DOHH2 (cell line): Measurements from ENCODE around the gene SPTLC2.

Source experiments
- H3F3A ChIP-seq: fragments of 200-600 bp; sonication (generic), shearing (Covaris generic); 2 replicates; pipeline ENCODE4 v1.6.0; 2016; ENCODE audit warnings: antibody characterized with exemption, mild to moderate bottlenecking; ENCODE audit not compliant: control insufficient read depth, insufficient read depth
- H3K27ac ChIP-seq: fragments of 200-600 bp; sonication (generic); 2 replicates; pipeline ENCODE4 v1.5.1; 2014; ENCODE audit warnings: low read depth, mild to moderate bottlenecking, low read length, moderate library complexity
- H3K27me3 ChIP-seq: fragments of 200-600 bp; sonication (generic); 2 replicates; pipeline ENCODE4 v1.6.1; 2014; ENCODE audit warnings: mild to moderate bottlenecking, low read length, mixed read lengths; ENCODE audit not compliant: control insufficient read depth
- H3K36me3 ChIP-seq: fragments of 200-600 bp; sonication (generic); 2 replicates; pipeline ENCODE4 v1.6.1; 2014; ENCODE audit warnings: mild to moderate bottlenecking, low read length, moderate library complexity, mixed read lengths; ENCODE audit not compliant: control insufficient read depth
- H3K4me1 ChIP-seq: fragments of 200-600 bp; sonication (generic); 2 replicates; pipeline ENCODE4 v1.6.1; 2014; ENCODE audit warnings: mild to moderate bottlenecking, low read length, mixed read lengths; ENCODE audit not compliant: control insufficient read depth
- H3K4me2 ChIP-seq: fragments of 200-600 bp; sonication (generic); 2 replicates; pipeline ENCODE4 v1.6.0; 2014; ENCODE audit warnings: mild to moderate bottlenecking, low read length, moderate library complexity
- H3K4me3 ChIP-seq: fragments of 200-600 bp; sonication (generic); 2 replicates; pipeline ENCODE4 v1.5.1; 2014; ENCODE audit warnings: mild to moderate bottlenecking, low read length, mixed read lengths
- H3K79me2 ChIP-seq: fragments of 200-600 bp; sonication (generic); 2 replicates; pipeline ENCODE4 v1.6.1; 2014; ENCODE audit warnings: mild to moderate bottlenecking, low read length, mixed read lengths; ENCODE audit not compliant: control insufficient read depth
- H3K9me2 ChIP-seq: fragments of 200-600 bp; sonication (generic); replicated peaks from 2 replicates; pipeline ENCODE4 v1.6.1; 2014; ENCODE audit warnings: mild to moderate bottlenecking, low read length, mixed read lengths; ENCODE audit not compliant: control insufficient read depth
- H3K9me3 ChIP-seq: fragments of 200-600 bp; sonication (generic); 2 replicates; pipeline ENCODE4 v1.6.1; 2014; ENCODE audit warnings: antibody characterized with exemption, low read length, mixed read lengths; ENCODE audit not compliant: control insufficient read depth, insufficient read depth
- H4K20me1 ChIP-seq: fragments of 200-600 bp; sonication (generic); 2 replicates; pipeline ENCODE4 v1.6.0; 2014; ENCODE audit warnings: low read depth, mild to moderate bottlenecking, antibody characterized with exemption, low read length, moderate library complexity; ENCODE audit not compliant: control insufficient read depth, insufficient read depth
- EZH2phosphoT487 ChIP-seq: fragments of 200-600 bp; sonication (generic); IDR thresholded peaks from 2 replicates; pipeline ENCODE4 v1.6.1; 2017; ENCODE audit warnings: borderline replicate concordance, mild to moderate bottlenecking, antibody characterized with exemption, low read length, moderate library complexity, mixed read lengths
- TF ChIP-seq, protein P1 (sequence below): fragments of 200-600 bp; sonication (generic); IDR thresholded peaks from one replicate; pipeline ENCODE4 v1.5.1; 2014; ENCODE audit warnings: antibody characterized with exemption, mild to moderate bottlenecking, low read depth, low read length; ENCODE audit not compliant: poor library complexity, severe bottlenecking

The SPTLC2 gene

DNA sequence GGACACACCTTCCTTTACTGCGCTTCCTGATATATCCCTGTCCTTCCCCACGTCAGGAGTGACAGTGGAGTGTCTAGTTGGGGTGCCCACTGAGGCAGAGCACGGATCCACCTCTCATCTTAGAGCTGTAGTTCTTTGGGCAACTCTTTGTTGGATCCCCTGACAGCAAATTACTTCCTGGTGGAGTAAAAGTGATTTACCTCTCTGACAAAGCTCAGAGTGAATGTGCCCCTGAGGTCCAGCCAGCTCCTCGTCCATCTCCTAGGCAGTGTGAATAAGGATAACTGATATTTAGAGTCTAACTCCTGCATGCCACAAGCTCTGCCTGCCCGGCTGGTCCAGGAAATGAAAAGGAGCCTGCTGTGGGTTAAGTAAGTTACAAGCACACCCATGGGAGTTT, 142.5 kb downstream of the SPTLC2 start:
- TF ChIP-seq EZH2phosphoT487, result no peak
- TF ChIP-seq, protein P1, sequence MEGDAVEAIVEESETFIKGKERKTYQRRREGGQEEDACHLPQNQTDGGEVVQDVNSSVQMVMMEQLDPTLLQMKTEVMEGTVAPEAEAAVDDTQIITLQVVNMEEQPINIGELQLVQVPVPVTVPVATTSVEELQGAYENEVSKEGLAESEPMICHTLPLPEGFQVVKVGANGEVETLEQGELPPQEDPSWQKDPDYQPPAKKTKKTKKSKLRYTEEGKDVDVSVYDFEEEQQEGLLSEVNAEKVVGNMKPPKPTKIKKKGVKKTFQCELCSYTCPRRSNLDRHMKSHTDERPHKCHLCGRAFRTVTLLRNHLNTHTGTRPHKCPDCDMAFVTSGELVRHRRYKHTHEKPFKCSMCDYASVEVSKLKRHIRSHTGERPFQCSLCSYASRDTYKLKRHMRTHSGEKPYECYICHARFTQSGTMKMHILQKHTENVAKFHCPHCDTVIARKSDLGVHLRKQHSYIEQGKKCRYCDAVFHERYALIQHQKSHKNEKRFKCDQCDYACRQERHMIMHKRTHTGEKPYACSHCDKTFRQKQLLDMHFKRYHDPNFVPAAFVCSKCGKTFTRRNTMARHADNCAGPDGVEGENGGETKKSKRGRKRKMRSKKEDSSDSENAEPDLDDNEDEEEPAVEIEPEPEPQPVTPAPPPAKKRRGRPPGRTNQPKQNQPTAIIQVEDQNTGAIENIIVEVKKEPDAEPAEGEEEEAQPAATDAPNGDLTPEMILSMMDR, result no peak
- Histone ChIP-seq H3K4me1 (no peaks in the 10 kb centered on the region), H3K36me3 (peaks cover 9% of the 10 kb centered on the region), H3K27ac (no peak overlapping the region), H3K4me2 (no peak overlapping the region), H3K9me3 (no peaks in the 10 kb centered on the region), H4K20me1 (no peaks in the 10 kb centered on the region), H3K4me3 (no peak overlapping the region), H3F3A (peaks cover 17% of the 10 kb centered on the region), H3K79me2 (no peaks in the 10 kb centered on the region), H3K9me2 (no peaks in the 10 kb centered on the region), H3K27me3 (peaks cover 3% of the 10 kb centered on the region; the same call in 1 of the 2 replicates)

DNA sequence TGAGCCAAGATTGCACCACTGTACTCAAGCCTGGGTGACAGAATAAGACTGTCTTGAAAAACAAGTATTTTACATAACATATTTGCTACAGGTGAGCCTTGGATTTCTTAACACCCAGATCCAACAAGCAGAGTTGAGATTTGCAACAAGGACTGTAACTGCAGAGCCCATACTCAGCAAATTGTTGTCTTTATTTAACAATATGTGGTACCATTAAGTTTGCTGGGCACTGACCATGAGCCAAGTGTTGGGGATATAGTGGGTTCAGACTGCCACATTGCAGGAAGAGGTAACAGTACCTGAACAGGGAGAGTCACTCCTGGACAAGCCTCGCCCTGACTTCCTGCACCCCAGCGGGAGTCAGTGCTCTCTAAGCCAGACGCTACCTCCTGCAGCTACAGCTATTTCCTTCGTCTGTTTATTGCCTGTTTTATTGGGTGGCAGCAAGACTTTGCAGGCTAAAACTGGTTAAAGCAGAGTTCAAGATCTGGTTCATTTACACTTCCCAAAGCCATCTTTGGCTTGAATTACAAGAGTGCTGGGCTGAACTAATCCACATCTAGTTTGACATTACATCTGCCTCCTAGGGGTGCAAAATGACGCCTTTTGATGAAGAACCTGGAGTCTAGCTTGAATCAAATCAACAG, 146.1 kb downstream of the SPTLC2 start:
- Histone ChIP-seq H3K9me3 (no peaks in the 10 kb centered on the region), H4K20me1 (no peaks in the 10 kb centered on the region)

DNA sequence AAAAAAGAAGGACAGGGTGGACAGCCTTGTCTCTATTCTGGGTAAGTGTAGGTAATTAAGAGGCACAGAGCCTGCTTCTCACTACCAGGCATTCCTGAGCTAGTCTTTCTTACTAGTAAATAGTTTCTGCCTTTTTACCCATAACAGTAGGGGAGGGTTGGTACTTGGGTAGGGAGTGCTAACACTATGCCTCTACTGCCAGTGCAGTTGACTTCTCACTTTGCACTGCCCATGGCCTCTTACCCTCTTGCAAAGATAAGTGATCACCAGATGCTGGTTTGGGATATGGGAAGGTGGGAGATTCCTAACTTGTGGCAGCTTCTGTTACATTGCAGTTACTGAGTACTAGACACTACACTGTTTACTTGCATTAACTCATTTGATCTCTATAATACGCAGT, 146.9 kb downstream of the SPTLC2 start:
- Histone ChIP-seq H3K27me3 (peaks cover 3% of the 10 kb centered on the region; the same call in 1 of the 2 replicates), H4K20me1 (no peaks in the 10 kb centered on the region), H3K4me1 (no peaks in the 10 kb centered on the region), H3K79me2 (no peaks in the 10 kb centered on the region), H3K9me2 (no peaks in the 10 kb centered on the region), H3F3A (peaks cover 33% of the 10 kb centered on the region), H3K4me3 (no peak overlapping the region), H3K36me3 (peaks cover 48% of the 10 kb centered on the region), H3K27ac (no peak overlapping the region), H3K9me3 (no peaks in the 10 kb centered on the region), H3K4me2 (no peak overlapping the region)
- TF ChIP-seq, protein P1, result no peak
- no peak for TF ChIP-seq EZH2phosphoT487

More for the DNA sequence above, 146.1 kb downstream of the SPTLC2 start:
- Histone ChIP-seq H3F3A (peaks cover 33% of the 10 kb centered on the region), H3K4me3 (no peak overlapping the region), H3K27ac (no peak overlapping the region), H3K36me3 (peaks cover 40% of the 10 kb centered on the region), H3K4me2 (no peak overlapping the region), H3K4me1 (no peaks in the 10 kb centered on the region), H3K9me2 (no peaks in the 10 kb centered on the region), H3K27me3 (peaks cover 3% of the 10 kb centered on the region; the same call in 1 of the 2 replicates), H3K79me2 (no peaks in the 10 kb centered on the region)
- TF ChIP-seq, protein P1, result no peak
- TF ChIP-seq EZH2phosphoT487, result no peak
